ENCODE results near the gene RNF144B.

Gene RNF144B

GRCh38 chr6:18465410-18466154 lies 78.4 kb downstream of the RNF144B start:
- H3K9ac ChIP-seq (ENCODE audit: low read depth, low read length, poor library complexity), result no peak overlapping the region
- H3K4me2 ChIP-seq (ENCODE audit: insufficient read depth, low read length, poor library complexity, severe bottlenecking), result no peak overlapping the region
- no peak overlapping the region for H3K14ac ChIP-seq (ENCODE audit: low read length)
- no CpG with 5 or more reads among the region's 5 CpGs for WGBS, 2 donors (ENCODE audit: extremely low coverage in 2 of 2, insufficient read length in 2 of 2, insufficient replicate concordance in 1 of 2)
- H2BK5ac ChIP-seq (ENCODE audit: low read length), result no peak overlapping the region
- H3K27me3 ChIP-seq (ENCODE audit: control insufficient read depth in 3 of 3, insufficient read depth in 3 of 3, low read depth in 1 of 3, low read length in 3 of 3), result peaks cover 0 to 3% (median 0%) of the 10 kb centered on the region in 3 experiments
- no peak overlapping the region for H3K4me3 ChIP-seq (ENCODE audit: low read length in 2 of 2)
- no peak overlapping the region for H2BK12ac ChIP-seq (ENCODE audit: low read length)
- no peak overlapping the region for H3K18ac ChIP-seq (ENCODE audit: low read length)
- H3K79me1 ChIP-seq (ENCODE audit: low read depth, low read length), result no peaks in the 10 kb centered on the region
- H3K9me3 ChIP-seq (replicated peaks in 1 of 2; ENCODE audit: control insufficient read depth in 2 of 2, insufficient read depth in 1 of 2, low read depth in 1 of 2, low read length in 2 of 2), result no peaks in the 10 kb centered on the region
- DNase-seq (ENCODE audit: low spot score), result no peak
- no peak overlapping the region for H2BK15ac ChIP-seq (ENCODE audit: low read length)
- H3K27ac ChIP-seq (replicated peaks; ENCODE audit: low read length), result no peak overlapping the region
- no peaks in the 10 kb centered on the region for H3K36me3 ChIP-seq (replicated peaks in 1 of 2; ENCODE audit: control insufficient read depth in 2 of 2, insufficient read depth in 2 of 2, low read length in 2 of 2)
- no peak overlapping the region for H2BK120ac ChIP-seq (ENCODE audit: low read depth, low read length)
- H3K23ac ChIP-seq (ENCODE audit: low read depth, low read length, poor library complexity), result no peak overlapping the region
- H4K8ac ChIP-seq (ENCODE audit: low read depth, low read length), result no peak overlapping the region
- no peak overlapping the region for H4K91ac ChIP-seq (ENCODE audit: low read depth, low read length, poor library complexity)
- H2AFZ ChIP-seq (ENCODE audit: low read length), result no peak overlapping the region
- no peaks in the 10 kb centered on the region for H3K4me1 ChIP-seq (ENCODE audit: control insufficient read depth in 2 of 2, insufficient read depth in 1 of 2, low read depth in 1 of 2, low read length in 2 of 2)
- no peak overlapping the region for H3K4ac ChIP-seq (ENCODE audit: low read length)
- H2AK5ac ChIP-seq (ENCODE audit: low read depth, low read length), result no peak overlapping the region

GRCh38 chr6:18467741-18468502 lies 80.8 kb downstream of the RNF144B start:
- H2AK5ac ChIP-seq (ENCODE audit: low read depth, low read length), result no peak overlapping the region
- H2AFZ ChIP-seq (ENCODE audit: low read length), result no peak overlapping the region
- H3K4me2 ChIP-seq (ENCODE audit: insufficient read depth, low read length, poor library complexity, severe bottlenecking), result no peak overlapping the region
- H4K8ac ChIP-seq (ENCODE audit: low read depth, low read length), result no peak overlapping the region
- no peaks in the 10 kb centered on the region for H3K9me3 ChIP-seq (replicated peaks in 1 of 2; ENCODE audit: control insufficient read depth in 2 of 2, insufficient read depth in 1 of 2, low read depth in 1 of 2, low read length in 2 of 2)
- no peaks in the 10 kb centered on the region for H3K79me1 ChIP-seq (ENCODE audit: low read depth, low read length)
- no peak overlapping the region for H2BK120ac ChIP-seq (ENCODE audit: low read depth, low read length)
- H3K4ac ChIP-seq (ENCODE audit: low read length), result no peak overlapping the region
- no peaks in the 10 kb centered on the region for H3K27me3 ChIP-seq (ENCODE audit: control insufficient read depth in 3 of 3, insufficient read depth in 3 of 3, low read depth in 1 of 3, low read length in 3 of 3)
- H3K36me3 ChIP-seq (replicated peaks in 1 of 2; ENCODE audit: control insufficient read depth in 2 of 2, insufficient read depth in 2 of 2, low read length in 2 of 2), result no peaks in the 10 kb centered on the region
- H2BK5ac ChIP-seq (ENCODE audit: low read length), result no peak overlapping the region
- H3K23ac ChIP-seq (ENCODE audit: low read depth, low read length, poor library complexity), result no peak overlapping the region
- no peak overlapping the region for H2BK12ac ChIP-seq (ENCODE audit: low read length)
- H2BK15ac ChIP-seq (ENCODE audit: low read length), result no peak overlapping the region
- H3K4me3 ChIP-seq (ENCODE audit: low read length in 2 of 2), result no peak overlapping the region
- no peak overlapping the region for H3K18ac ChIP-seq (ENCODE audit: low read length)
- WGBS, 2 donors (ENCODE audit: extremely low coverage in 2 of 2, insufficient read length in 2 of 2, insufficient replicate concordance in 1 of 2), result no CpG with 5 or more reads among the region's 5 CpGs
- no peak overlapping the region for H3K14ac ChIP-seq (ENCODE audit: low read length)
- no peak overlapping the region for H4K91ac ChIP-seq (ENCODE audit: low read depth, low read length, poor library complexity)
- no peak overlapping the region for H3K9ac ChIP-seq (ENCODE audit: low read depth, low read length, poor library complexity)
- no peaks in the 10 kb centered on the region for H3K4me1 ChIP-seq (ENCODE audit: control insufficient read depth in 2 of 2, insufficient read depth in 1 of 2, low read depth in 1 of 2, low read length in 2 of 2)
- no peak for DNase-seq (ENCODE audit: low spot score)
- H3K27ac ChIP-seq (replicated peaks; ENCODE audit: low read length), result no peak overlapping the region

DNA sequence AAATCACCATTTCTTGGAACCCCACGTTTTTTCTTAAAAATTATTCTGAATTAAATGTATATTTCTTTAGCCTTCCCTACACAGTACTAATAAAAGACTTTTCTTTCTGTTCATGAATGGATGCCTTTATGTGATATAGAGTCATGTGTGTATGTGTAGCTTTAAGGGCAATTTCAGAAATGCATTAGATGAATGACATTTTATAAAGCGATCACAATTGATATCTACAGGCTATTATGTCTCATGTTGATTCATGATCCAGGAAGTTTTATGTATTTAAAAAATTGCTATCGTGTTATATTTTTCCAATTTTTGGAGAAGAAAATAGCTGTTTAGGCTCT lies 81.3 kb downstream of the RNF144B start:
- no CpG with 5 or more reads among the region's 3 CpGs for WGBS, 2 donors (ENCODE audit: extremely low coverage in 2 of 2, insufficient read length in 2 of 2, insufficient replicate concordance in 1 of 2)
- Histone ChIP-seq H2BK12ac (ENCODE audit: low read length) (no peak overlapping the region), H3K9ac (ENCODE audit: low read depth, low read length, poor library complexity) (no peak overlapping the region), H3K4me2 (ENCODE audit: insufficient read depth, low read length, poor library complexity, severe bottlenecking) (no peak overlapping the region), H3K14ac (ENCODE audit: low read length) (no peak overlapping the region), H2BK15ac (ENCODE audit: low read length) (no peak overlapping the region), H2BK120ac (ENCODE audit: low read depth, low read length) (no peak overlapping the region), H3K27me3 (ENCODE audit: control insufficient read depth in 3 of 3, insufficient read depth in 3 of 3, low read depth in 1 of 3, low read length in 3 of 3) (no peaks in the 10 kb centered on the region), H3K4ac (ENCODE audit: low read length) (no peak overlapping the region), H3K79me1 (ENCODE audit: low read depth, low read length) (no peaks in the 10 kb centered on the region), H3K4me3 (ENCODE audit: low read length in 2 of 2) (no peak overlapping the region), H4K8ac (ENCODE audit: low read depth, low read length) (no peak overlapping the region), H3K27ac (replicated peaks; ENCODE audit: low read length) (no peak overlapping the region), H3K36me3 (replicated peaks in 1 of 2; ENCODE audit: control insufficient read depth in 2 of 2, insufficient read depth in 2 of 2, low read length in 2 of 2) (no peaks in the 10 kb centered on the region), H3K9me3 (replicated peaks in 1 of 2; ENCODE audit: control insufficient read depth in 2 of 2, insufficient read depth in 1 of 2, low read depth in 1 of 2, low read length in 2 of 2) (no peaks in the 10 kb centered on the region), H3K18ac (ENCODE audit: low read length) (no peak overlapping the region), H3K23ac (ENCODE audit: low read depth, low read length, poor library complexity) (no peak overlapping the region), H2AFZ (ENCODE audit: low read length) (no peak overlapping the region), H2BK5ac (ENCODE audit: low read length) (no peak overlapping the region), H3K4me1 (ENCODE audit: control insufficient read depth in 2 of 2, insufficient read depth in 1 of 2, low read depth in 1 of 2, low read length in 2 of 2) (no peaks in the 10 kb centered on the region), H4K91ac (ENCODE audit: low read depth, low read length, poor library complexity) (no peak overlapping the region), H2AK5ac (ENCODE audit: low read depth, low read length) (no peak overlapping the region)
- no peak for DNase-seq (ENCODE audit: low spot score)

GRCh38 chr6:18469536-18469935 lies 82.4 kb downstream of the RNF144B start:
- no peak for DNase-seq (ENCODE audit: low spot score)
- no peak overlapping the region for H3K23ac ChIP-seq (ENCODE audit: low read depth, low read length, poor library complexity)
- H3K4me2 ChIP-seq (ENCODE audit: insufficient read depth, low read length, poor library complexity, severe bottlenecking), result no peak overlapping the region
- H3K27ac ChIP-seq (replicated peaks; ENCODE audit: low read length), result no peak overlapping the region
- H3K79me1 ChIP-seq (ENCODE audit: low read depth, low read length), result no peaks in the 10 kb centered on the region
- no peak overlapping the region for H2BK5ac ChIP-seq (ENCODE audit: low read length)
- H2AK5ac ChIP-seq (ENCODE audit: low read depth, low read length), result no peak overlapping the region
- no peak overlapping the region for H2BK15ac ChIP-seq (ENCODE audit: low read length)
- no peak overlapping the region for H4K91ac ChIP-seq (ENCODE audit: low read depth, low read length, poor library complexity)
- H2BK12ac ChIP-seq (ENCODE audit: low read length), result no peak overlapping the region
- no peaks in the 10 kb centered on the region for H3K9me3 ChIP-seq (replicated peaks in 1 of 2; ENCODE audit: control insufficient read depth in 2 of 2, insufficient read depth in 1 of 2, low read depth in 1 of 2, low read length in 2 of 2)
- H4K8ac ChIP-seq (ENCODE audit: low read depth, low read length), result no peak overlapping the region
- H2BK120ac ChIP-seq (ENCODE audit: low read depth, low read length), result no peak overlapping the region
- H3K4me3 ChIP-seq (ENCODE audit: low read length in 2 of 2), result no peak overlapping the region
- no CpG with 5 or more reads among the region's 3 CpGs for WGBS, 2 donors (ENCODE audit: extremely low coverage in 2 of 2, insufficient read length in 2 of 2, insufficient replicate concordance in 1 of 2)
- no peak overlapping the region for H3K4ac ChIP-seq (ENCODE audit: low read length)
- no peaks in the 10 kb centered on the region for H3K36me3 ChIP-seq (replicated peaks in 1 of 2; ENCODE audit: control insufficient read depth in 2 of 2, insufficient read depth in 2 of 2, low read length in 2 of 2)
- no peaks in the 10 kb centered on the region for H3K27me3 ChIP-seq (ENCODE audit: control insufficient read depth in 3 of 3, insufficient read depth in 3 of 3, low read depth in 1 of 3, low read length in 3 of 3)
- H3K14ac ChIP-seq (ENCODE audit: low read length), result no peak overlapping the region
- H3K18ac ChIP-seq (ENCODE audit: low read length), result no peak overlapping the region
- H3K4me1 ChIP-seq (ENCODE audit: control insufficient read depth in 2 of 2, insufficient read depth in 1 of 2, low read depth in 1 of 2, low read length in 2 of 2), result no peaks in the 10 kb centered on the region
- H2AFZ ChIP-seq (ENCODE audit: low read length), result no peak overlapping the region
- no peak overlapping the region for H3K9ac ChIP-seq (ENCODE audit: low read depth, low read length, poor library complexity)

Measured in neuronal stem cell (in vitro differentiated cells).